Ishikawa (cell line): Measurements from ENCODE around the gene ALPL.

Source experiments
- CEBPB ChIP-seq: IDR thresholded peaks from 2 replicates; pipeline ENCODE4 v1.6.1; 2012
- CREB1 ChIP-seq: IDR thresholded peaks from 2 replicates; pipeline ENCODE4 v1.6.1; 2012; ENCODE audit warnings: low read depth
- EGR1 ChIP-seq: IDR thresholded peaks from 2 replicates; pipeline ENCODE4 v1.6.1; 2012
- EP300 ChIP-seq: IDR thresholded peaks from 2 replicates; pipeline ENCODE4 v1.6.1; 2012; ENCODE audit warnings: borderline replicate concordance
- FOXM1 ChIP-seq: IDR thresholded peaks from 2 replicates; pipeline ENCODE4 v1.6.1; 2012; ENCODE audit warnings: low read depth, borderline replicate concordance
- MAX ChIP-seq: IDR thresholded peaks from 2 replicates; pipeline ENCODE4 v1.6.1; 2012
- NFIC ChIP-seq: IDR thresholded peaks from 2 replicates; pipeline ENCODE4 v1.6.1; 2012
- RAD21 ChIP-seq: IDR thresholded peaks from 2 replicates; pipeline ENCODE4 v1.6.1; 2012; ENCODE audit warnings: low read depth
- REST ChIP-seq: IDR thresholded peaks from 2 replicates; pipeline ENCODE4 v1.6.1; 2012; ENCODE audit warnings: low read depth, mild to moderate bottlenecking
- TAF1 ChIP-seq: IDR thresholded peaks from 2 replicates; pipeline ENCODE4 v1.6.1; 2012; ENCODE audit warnings: low read depth, mild to moderate bottlenecking
- TCF12 ChIP-seq: IDR thresholded peaks from 2 replicates; pipeline ENCODE4 v1.6.1; 2012; ENCODE audit warnings: low read depth
- TEAD4 ChIP-seq: IDR thresholded peaks from 2 replicates; pipeline ENCODE4 v1.6.1; 2012
- USF1 ChIP-seq: IDR thresholded peaks from 2 replicates; pipeline ENCODE4 v1.6.1; 2012
- YY1 ChIP-seq: IDR thresholded peaks from 2 replicates; pipeline ENCODE4 v1.6.1; 2012; ENCODE audit warnings: low read depth
- ZBTB7A ChIP-seq: IDR thresholded peaks from 2 replicates; pipeline ENCODE4 v1.6.1; 2012; ENCODE audit warnings: low read depth

ALPL gene

GRCh38 chr1:21573971-21574465 lies 64.8 kb downstream of the ALPL start:
- TF ChIP-seq RAD21 (peak; percentile 92), REST (no peak), EP300 (no peak), CREB1 (no peak), TAF1 (no peak), YY1 (no peak), MAX (no peak; the same call in 1 of the 2 replicates), ZBTB7A (no peak), NFIC (peak; percentile 61), USF1 (no peak), FOXM1 (no peak), TCF12 (no peak), EGR1 (no peak), CEBPB (no peak), TEAD4 (no peak; the same call in 1 of the 2 replicates)

- TF ChIP-seq FOXM1 (no peak), ZBTB7A (0 out of 2 replicates have a peak, but pooled peaks have one; percentile 38), CEBPB (no peak), USF1 (no peak), REST (no peak), EP300 (no peak), TAF1 (no peak), CREB1 (no peak), MAX (0 out of 2 replicates have a peak, but pooled peaks have one; percentile 35), EGR1 (peak; percentile 82), TCF12 (no peak), YY1 (no peak), RAD21 (peak; percentile 31; the same call in 1 of the 2 replicates), TEAD4 (no peak), NFIC (peak; percentile 38; the same call in 1 of the 2 replicates)
Observed at GRCh38 chr1:21574466-21575151, 65.4 kb downstream of the ALPL start.

GRCh38 chr1:21575351-21575942 lies 66.2 kb downstream of the ALPL start:
- TF ChIP-seq NFIC (no peak), EP300 (no peak), YY1 (no peak), REST (no peak), TEAD4 (no peak), TAF1 (no peak), MAX (no peak), CEBPB (no peak), USF1 (no peak)
